Breast epithelium (tissue), 4 donors: ENCODE data around the gene KCNG2. TPM values are rescaled to one million over a fixed set of nuclear protein-coding genes. Genes with fewer than 3 reads are reported as not detected.

Experiments
- DNase-seq, 2 donors: peaks; one replicate each; pipeline ENCODE4 v3.0.0-alpha.2; 2019; ENCODE audit warnings: low spot score in 2 of 2
- H3K27ac ChIP-seq, 2 donors: fragments of 200-600 bp; sonication (generic) in 1 of 2; one replicate each; pipeline ENCODE4 v1.5.1; 2016 to 2019; ENCODE audit warnings: mild to moderate bottlenecking in 1 of 2
- H3K27me3 ChIP-seq, 2 donors: fragments of 200-600 bp; sonication (generic) in 1 of 2; one replicate each; pipeline versions ENCODE4 v1.5.1 to v1.6.0; 2017 to 2019; ENCODE audit warnings: control low read depth in 1 of 2, mild to moderate bottlenecking in 1 of 2
- H3K36me3 ChIP-seq: fragments of 200-600 bp; one replicate; pipeline ENCODE4 v1.5.1; 2019
- H3K4me1 ChIP-seq, 2 donors: fragments of 200-600 bp; sonication (generic); one replicate each; pipeline ENCODE4 v1.5.1; 2016 to 2019; ENCODE audit warnings: control low read depth in 1 of 2
- H3K4me3 ChIP-seq, 3 donors: fragments of 200-600 bp; sonication (generic); 1 replicate in 2 of 3; 2 replicates in 1 of 3; pipeline ENCODE4 v1.5.1; 2016 to 2019; ENCODE audit warnings: mild to moderate bottlenecking in 3 of 3, moderate library complexity in 2 of 3
- H3K9me3 ChIP-seq, 2 donors: fragments of 200-600 bp; sonication (generic) in 1 of 2; one replicate each; pipeline ENCODE4 v1.5.1; 2016 to 2019; ENCODE audit warnings: control low read depth in 1 of 2
- POLR2A ChIP-seq: fragments of 450-650 bp; IDR thresholded peaks from one replicate; pipeline ENCODE4 v1.6.1; 2016; ENCODE audit warnings: antibody characterized with exemption, mild to moderate bottlenecking, moderate library complexity
- POLR2AphosphoS5 ChIP-seq, 3 donors: sonication (generic); formaldehyde crosslinking; IDR thresholded peaks; one replicate each; pipeline ENCODE4 v1.6.1; 2017; ENCODE audit warnings: antibody characterized with exemption in 3 of 3
- intact Hi-C: fragments of 100-400 bp; cut with DNase I; formaldehyde crosslinking; loops from one replicate; pipeline ENCODE4 v1.15.1; 2023; ENCODE audit warnings: low total_unique reads
- total RNA-seq, 3 donors: library from RNA; depleted of rRNA; stranded (reverse); fragments of >200 nt; gene quantifications; one replicate each; pipeline ENCODE4 v1.1.0, GENCODE V29; 2016
- TF ChIP-seq, protein P1 (sequence below), 3 donors: fragments of 450-650 bp; IDR thresholded peaks; one replicate each; pipeline ENCODE4 v1.5.1; 2016 to 2017; ENCODE audit warnings: antibody characterized with exemption in 3 of 3, mild to moderate bottlenecking in 3 of 3, moderate library complexity in 3 of 3

The KCNG2 gene
- total RNA-seq, 3 donors from 2014 or later = 0.32 to 1.6 (median 0.66) TPM

DNA sequence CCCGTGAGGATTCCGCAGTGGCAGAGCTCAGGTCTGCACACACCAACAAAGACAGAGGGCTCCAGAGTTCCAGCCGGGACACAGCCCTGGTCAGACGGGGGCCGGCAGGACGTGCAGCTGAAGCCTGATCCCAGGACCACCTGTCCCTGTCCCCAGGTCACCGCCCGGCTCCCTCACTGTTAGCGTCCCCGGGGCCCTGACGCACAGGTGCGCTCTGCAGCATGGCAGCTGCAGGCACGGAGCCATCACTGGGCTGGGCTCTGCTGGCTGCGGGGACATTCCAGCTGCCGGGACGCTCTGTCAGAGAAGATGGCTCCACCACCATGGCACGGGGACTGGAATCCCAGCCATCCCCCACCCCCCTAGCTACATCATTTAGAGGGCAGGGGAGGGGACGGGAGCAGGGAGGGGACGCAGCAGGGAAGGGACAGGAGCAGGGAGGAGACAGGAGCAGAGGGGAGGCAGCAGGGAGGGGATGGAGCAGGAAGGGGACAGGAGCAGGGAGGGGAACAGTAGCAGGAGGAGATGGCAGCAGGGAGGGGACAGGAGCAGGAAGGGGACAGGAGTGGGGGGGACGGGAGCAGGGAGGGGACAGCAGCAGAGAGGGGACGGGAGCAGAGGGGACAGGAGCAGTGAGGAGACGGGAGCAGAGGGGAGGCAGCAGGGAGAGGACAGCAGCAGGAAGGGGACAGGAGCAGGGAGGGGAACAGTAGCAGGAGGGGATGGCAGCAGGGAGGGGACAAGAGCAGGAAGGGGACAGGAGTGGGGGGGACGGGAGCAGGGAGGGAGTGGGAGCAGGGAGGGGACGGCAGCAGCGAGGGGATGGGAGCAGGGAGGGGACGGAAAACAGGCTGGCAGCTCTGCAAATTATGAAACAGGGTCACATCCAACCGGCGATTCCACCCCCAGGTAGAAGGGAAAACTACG lies 113.9 kb downstream of the KCNG2 start:
- TF ChIP-seq, protein P1, sequence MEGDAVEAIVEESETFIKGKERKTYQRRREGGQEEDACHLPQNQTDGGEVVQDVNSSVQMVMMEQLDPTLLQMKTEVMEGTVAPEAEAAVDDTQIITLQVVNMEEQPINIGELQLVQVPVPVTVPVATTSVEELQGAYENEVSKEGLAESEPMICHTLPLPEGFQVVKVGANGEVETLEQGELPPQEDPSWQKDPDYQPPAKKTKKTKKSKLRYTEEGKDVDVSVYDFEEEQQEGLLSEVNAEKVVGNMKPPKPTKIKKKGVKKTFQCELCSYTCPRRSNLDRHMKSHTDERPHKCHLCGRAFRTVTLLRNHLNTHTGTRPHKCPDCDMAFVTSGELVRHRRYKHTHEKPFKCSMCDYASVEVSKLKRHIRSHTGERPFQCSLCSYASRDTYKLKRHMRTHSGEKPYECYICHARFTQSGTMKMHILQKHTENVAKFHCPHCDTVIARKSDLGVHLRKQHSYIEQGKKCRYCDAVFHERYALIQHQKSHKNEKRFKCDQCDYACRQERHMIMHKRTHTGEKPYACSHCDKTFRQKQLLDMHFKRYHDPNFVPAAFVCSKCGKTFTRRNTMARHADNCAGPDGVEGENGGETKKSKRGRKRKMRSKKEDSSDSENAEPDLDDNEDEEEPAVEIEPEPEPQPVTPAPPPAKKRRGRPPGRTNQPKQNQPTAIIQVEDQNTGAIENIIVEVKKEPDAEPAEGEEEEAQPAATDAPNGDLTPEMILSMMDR (IDR thresholded peaks at IDR 0.05) = no peak
- peak; percentile 13 to 46 for DNase-seq
- H3K36me3 ChIP-seq = no peaks in the 10 kb centered on the region

DNA sequence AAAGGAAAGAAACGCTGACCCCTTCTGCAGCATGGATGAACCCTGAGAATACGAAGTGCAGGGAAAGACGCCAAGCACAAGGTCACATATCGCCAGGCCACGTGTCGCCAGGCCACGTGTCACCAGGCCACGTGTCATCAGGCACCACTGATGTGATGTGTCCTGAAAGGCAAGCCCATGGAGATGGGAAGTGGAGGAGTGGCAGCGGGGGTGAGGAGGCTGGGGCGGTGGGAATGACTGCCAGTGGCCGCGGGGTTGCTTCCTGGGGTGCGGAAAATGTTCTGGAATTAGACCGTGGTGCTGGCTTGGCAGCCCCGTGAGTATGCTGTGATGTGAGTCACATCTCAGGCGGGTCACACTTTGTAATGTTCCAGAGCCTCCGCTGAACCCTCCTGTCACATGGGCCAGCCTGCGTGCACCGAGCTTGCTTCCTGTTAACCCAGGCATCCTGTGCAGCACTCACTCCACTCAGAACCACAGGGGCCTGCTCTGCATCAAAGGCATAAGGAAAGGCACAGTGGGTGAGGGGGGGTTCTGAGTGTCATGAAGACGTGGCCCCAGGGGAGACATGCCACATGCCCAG lies 114.8 kb downstream of the KCNG2 start:
- TF ChIP-seq, protein P1 (IDR thresholded peaks at IDR 0.05) = no peak
- no peak for TF ChIP-seq POLR2AphosphoS5 (IDR thresholded peaks at IDR 0.05)
- no peak for TF ChIP-seq POLR2A
- Histone ChIP-seq H3K27me3 (no peaks in the 10 kb centered on the region), H3K4me1 (no peaks in the 10 kb centered on the region), H3K4me3 (no peak overlapping the region), H3K9me3 (no peaks in the 10 kb centered on the region), H3K36me3 (no peaks in the 10 kb centered on the region), H3K27ac (no peak overlapping the region)
- intact Hi-C loops = no loop called here
- DNase-seq = peak; percentile 14 to 47

More for the DNA sequence above, 113.9 kb downstream of the KCNG2 start:
- intact Hi-C loops = no loop called here
- Histone ChIP-seq H3K27ac (no peak overlapping the region), H3K4me1 (no peaks in the 10 kb centered on the region), H3K9me3 (no peaks in the 10 kb centered on the region), H3K27me3 (no peaks in the 10 kb centered on the region), H3K4me3 (no peak overlapping the region)

DNA sequence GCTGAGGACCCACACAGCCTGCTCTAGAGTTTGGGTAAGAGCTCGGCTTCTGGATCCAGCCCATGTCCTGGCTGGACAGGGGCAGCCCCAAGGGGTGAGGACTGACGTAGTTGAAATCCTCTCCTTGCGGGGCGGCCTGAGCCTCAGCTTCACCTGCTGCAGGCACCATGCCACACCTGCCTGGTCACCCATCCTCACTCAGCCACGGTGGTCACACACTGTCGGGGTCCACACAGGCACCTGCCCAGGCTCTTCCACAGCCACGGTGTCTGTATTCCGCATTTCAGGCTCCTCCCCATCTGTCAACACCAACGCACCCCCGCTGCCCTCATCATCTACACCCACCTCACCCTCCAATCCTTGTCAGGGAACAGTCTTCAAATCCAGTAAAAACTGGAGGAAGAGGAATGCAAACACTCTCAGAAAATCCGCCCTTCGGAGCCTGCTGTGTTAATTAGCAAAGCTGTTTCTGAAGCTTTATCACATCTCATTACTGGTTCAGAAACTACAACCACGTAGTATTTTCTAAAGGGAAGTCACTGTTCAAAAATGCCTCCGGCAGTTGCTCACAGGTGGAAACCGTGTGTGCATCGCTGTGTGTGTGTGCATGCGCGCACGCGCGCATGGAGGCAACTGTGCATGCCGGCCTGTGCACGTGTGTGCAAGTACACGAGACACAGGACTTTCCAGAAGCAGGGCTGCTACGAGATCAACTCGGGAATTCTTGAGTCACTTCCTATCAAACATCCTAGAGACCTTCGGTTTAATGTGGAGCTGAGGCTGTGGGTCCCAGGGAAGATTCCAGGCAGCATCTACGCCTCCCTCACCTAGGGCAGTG lies 115.5 kb downstream of the KCNG2 start:
- Histone ChIP-seq H3K9me3 (no peaks in the 10 kb centered on the region), H3K27ac (no peak overlapping the region), H3K4me1 (no peaks in the 10 kb centered on the region), H3K4me3 (no peak overlapping the region), H3K27me3 (no peaks in the 10 kb centered on the region), H3K36me3 (no peaks in the 10 kb centered on the region)
- intact Hi-C loops = no loop called here
- TF ChIP-seq, protein P1 (IDR thresholded peaks at IDR 0.05) = no peak
- TF ChIP-seq POLR2AphosphoS5 (IDR thresholded peaks at IDR 0.05) = no peak
- TF ChIP-seq POLR2A = no peak
- peak in 1 of 2 donors; percentile 15 for DNase-seq

DNA sequence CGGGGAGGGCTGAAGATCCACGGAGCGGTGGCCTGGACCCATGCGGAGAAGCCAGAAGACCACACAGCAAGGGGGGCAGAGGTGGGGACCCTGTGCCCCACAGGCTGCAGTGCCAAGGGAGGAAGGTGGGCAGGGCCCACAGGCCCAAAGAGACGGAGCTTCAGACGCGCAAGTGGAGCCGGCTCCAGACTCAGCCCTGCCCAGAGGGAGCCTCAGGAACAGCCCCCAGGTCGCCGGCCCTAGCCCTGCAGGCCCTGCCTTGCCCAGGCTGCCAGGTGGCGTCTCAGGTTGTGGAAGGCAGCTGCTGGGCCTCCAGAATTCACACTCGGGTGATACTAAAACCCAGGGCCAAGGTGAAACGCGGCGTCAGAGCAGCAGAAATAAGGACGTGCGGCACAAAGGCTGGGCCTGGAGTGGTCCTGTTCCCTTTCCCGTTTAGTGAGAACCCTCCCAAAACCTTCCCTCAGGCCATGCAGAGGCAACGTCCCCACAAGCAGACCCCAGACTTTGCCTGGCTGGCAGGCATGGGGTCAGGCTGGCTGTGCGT lies 116.9 kb downstream of the KCNG2 start:
- Histone ChIP-seq H3K27ac (no peak overlapping the region), H3K36me3 (peaks cover 7% of the 10 kb centered on the region), H3K27me3 (no peaks in the 10 kb centered on the region), H3K9me3 (no peaks in the 10 kb centered on the region), H3K4me3 (no peak overlapping the region), H3K4me1 (no peaks in the 10 kb centered on the region)
- peak in 1 of 2 donors; percentile 14 for DNase-seq
- TF ChIP-seq, protein P1 (IDR thresholded peaks at IDR 0.05) = no peak
- TF ChIP-seq POLR2AphosphoS5 (IDR thresholded peaks at IDR 0.05) (no peak), POLR2A (no peak)
- intact Hi-C loops = no loop called here
